ENCODE measurements around the gene PDCL2. TPM values are rescaled to one million over a fixed set of nuclear protein-coding genes. Genes with fewer than 3 reads are reported as not detected.

Gene PDCL2
- total and polyA plus RNA-seq, 2 experiments from 2014 or later = 0.35 to 1.9 TPM

DNA sequence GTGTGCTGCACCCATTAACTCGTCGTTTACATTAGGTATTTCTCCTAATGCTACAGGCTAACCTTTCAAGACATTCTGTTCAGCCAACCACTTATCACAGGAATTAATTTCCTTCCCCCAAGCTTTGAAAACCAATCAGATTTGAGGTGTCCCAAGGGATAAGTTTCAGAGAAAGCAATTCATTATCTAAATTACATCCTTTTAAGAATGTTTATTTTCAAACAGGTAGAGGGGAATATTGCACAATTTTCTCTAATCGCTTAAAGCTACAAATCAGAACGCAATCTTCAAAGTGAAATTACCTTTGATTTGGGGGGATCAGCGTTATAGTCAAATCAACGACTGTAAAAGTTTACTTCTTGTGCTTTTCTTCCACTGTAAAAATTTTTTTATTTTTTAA lies 46.9 kb downstream of the PDCL2 start:
- Histone ChIP-seq H2AFZ (peak overlapping the region; percentile 64; the same call in 1 of the 2 replicates), H3K4me3 (peak overlapping the region; percentile 84), H3K36me3 (ENCODE audit: insufficient read depth) (no peaks in the 10 kb centered on the region), H3K79me2 (replicated peaks; ENCODE audit: insufficient read depth) (peaks cover 53% of the 10 kb centered on the region), H4K20me1 (replicated peaks; ENCODE audit: insufficient read depth) (peaks cover 12% of the 10 kb centered on the region), H3K4me2 (peak overlapping the region; percentile 81), H3F3A (replicated peaks; ENCODE audit: low read depth) (peaks cover 19% of the 10 kb centered on the region), H3K4me1 (ENCODE audit: insufficient read depth) (peaks cover 43% of the 10 kb centered on the region), H3K27me3 (ENCODE audit: insufficient read depth) (no peaks in the 10 kb centered on the region), H3K9me2 (ENCODE audit: insufficient read depth) (no peaks in the 10 kb centered on the region), H3K27ac (ENCODE audit: low read depth) (peak overlapping the region; percentile 92)
- H3K4me3 Mint-ChIP-seq = peak overlapping the region; percentile 95
- H3K36me3 Mint-ChIP-seq (ENCODE audit: low read depth) = peaks cover 3% of the 10 kb centered on the region; the same call in 2 of the 3 replicates
- peaks cover 8% of the 10 kb centered on the region for H3K27me3 Mint-ChIP-seq (ENCODE audit: insufficient read depth, low read depth, poor library complexity)
- peaks cover 56% of the 10 kb centered on the region for H3K4me1 Mint-ChIP-seq
- DNase-seq (ENCODE audit: low spot score) (peak; percentile 46), ATAC-seq (no peak)
- no peaks in the 10 kb centered on the region; the same call in 2 of the 3 replicates for H3K9me3 Mint-ChIP-seq
- H3K27ac Mint-ChIP-seq = 0 out of 2 replicates have a peak overlapping the region, but pooled peaks have one; percentile 44
- TF ChIP-seq, protein P1, sequence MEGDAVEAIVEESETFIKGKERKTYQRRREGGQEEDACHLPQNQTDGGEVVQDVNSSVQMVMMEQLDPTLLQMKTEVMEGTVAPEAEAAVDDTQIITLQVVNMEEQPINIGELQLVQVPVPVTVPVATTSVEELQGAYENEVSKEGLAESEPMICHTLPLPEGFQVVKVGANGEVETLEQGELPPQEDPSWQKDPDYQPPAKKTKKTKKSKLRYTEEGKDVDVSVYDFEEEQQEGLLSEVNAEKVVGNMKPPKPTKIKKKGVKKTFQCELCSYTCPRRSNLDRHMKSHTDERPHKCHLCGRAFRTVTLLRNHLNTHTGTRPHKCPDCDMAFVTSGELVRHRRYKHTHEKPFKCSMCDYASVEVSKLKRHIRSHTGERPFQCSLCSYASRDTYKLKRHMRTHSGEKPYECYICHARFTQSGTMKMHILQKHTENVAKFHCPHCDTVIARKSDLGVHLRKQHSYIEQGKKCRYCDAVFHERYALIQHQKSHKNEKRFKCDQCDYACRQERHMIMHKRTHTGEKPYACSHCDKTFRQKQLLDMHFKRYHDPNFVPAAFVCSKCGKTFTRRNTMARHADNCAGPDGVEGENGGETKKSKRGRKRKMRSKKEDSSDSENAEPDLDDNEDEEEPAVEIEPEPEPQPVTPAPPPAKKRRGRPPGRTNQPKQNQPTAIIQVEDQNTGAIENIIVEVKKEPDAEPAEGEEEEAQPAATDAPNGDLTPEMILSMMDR (conservative IDR thresholded peaks at IDR 0.05; ENCODE audit: low read depth in 2 of 2) = no peak
- TF ChIP-seq, protein P2, sequence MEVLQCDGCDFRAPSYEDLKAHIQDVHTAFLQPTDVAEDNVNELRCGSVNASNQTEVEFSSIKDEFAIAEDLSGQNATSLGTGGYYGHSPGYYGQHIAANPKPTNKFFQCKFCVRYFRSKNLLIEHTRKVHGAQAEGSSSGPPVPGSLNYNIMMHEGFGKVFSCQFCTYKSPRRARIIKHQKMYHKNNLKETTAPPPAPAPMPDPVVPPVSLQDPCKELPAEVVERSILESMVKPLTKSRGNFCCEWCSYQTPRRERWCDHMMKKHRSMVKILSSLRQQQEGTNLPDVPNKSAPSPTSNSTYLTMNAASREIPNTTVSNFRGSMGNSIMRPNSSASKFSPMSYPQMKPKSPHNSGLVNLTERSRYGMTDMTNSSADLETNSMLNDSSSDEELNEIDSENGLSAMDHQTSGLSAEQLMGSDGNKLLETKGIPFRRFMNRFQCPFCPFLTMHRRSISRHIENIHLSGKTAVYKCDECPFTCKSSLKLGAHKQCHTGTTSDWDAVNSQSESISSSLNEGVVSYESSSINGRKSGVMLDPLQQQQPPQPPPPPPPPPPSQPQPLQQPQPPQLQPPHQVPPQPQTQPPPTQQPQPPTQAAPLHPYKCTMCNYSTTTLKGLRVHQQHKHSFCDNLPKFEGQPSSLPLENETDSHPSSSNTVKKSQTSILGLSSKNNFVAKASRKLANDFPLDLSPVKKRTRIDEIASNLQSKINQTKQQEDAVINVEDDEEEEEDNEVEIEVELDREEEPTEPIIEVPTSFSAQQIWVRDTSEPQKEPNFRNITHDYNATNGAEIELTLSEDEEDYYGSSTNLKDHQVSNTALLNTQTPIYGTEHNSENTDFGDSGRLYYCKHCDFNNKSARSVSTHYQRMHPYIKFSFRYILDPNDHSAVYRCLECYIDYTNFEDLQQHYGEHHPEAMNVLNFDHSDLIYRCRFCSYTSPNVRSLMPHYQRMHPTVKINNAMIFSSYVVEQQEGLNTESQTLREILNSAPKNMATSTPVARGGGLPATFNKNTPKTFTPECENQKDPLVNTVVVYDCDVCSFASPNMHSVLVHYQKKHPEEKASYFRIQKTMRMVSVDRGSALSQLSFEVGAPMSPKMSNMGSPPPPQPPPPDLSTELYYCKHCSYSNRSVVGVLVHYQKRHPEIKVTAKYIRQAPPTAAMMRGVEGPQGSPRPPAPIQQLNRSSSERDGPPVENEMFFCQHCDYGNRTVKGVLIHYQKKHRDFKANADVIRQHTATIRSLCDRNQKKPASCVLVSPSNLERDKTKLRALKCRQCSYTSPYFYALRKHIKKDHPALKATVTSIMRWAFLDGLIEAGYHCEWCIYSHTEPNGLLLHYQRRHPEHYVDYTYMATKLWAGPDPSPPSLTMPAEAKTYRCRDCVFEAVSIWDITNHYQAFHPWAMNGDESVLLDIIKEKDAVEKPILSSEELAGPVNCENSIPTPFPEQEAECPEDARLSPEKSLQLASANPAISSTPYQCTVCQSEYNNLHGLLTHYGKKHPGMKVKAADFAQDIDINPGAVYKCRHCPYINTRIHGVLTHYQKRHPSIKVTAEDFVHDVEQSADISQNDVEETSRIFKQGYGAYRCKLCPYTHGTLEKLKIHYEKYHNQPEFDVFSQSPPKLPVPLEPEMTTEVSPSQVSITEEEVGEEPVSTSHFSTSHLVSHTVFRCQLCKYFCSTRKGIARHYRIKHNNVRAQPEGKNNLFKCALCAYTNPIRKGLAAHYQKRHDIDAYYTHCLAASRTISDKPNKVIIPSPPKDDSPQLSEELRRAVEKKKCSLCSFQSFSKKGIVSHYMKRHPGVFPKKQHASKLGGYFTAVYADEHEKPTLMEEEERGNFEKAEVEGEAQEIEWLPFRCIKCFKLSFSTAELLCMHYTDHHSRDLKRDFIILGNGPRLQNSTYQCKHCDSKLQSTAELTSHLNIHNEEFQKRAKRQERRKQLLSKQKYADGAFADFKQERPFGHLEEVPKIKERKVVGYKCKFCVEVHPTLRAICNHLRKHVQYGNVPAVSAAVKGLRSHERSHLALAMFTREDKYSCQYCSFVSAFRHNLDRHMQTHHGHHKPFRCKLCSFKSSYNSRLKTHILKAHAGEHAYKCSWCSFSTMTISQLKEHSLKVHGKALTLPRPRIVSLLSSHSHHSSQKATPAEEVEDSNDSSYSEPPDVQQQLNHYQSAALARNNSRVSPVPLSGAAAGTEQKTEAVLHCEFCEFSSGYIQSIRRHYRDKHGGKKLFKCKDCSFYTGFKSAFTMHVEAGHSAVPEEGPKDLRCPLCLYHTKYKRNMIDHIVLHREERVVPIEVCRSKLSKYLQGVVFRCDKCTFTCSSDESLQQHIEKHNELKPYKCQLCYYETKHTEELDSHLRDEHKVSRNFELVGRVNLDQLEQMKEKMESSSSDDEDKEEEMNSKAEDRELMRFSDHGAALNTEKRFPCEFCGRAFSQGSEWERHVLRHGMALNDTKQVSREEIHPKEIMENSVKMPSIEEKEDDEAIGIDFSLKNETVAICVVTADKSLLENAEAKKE (CRISPR knock-in tag; IDR thresholded peaks at IDR 0.05) = no peak

DNA sequence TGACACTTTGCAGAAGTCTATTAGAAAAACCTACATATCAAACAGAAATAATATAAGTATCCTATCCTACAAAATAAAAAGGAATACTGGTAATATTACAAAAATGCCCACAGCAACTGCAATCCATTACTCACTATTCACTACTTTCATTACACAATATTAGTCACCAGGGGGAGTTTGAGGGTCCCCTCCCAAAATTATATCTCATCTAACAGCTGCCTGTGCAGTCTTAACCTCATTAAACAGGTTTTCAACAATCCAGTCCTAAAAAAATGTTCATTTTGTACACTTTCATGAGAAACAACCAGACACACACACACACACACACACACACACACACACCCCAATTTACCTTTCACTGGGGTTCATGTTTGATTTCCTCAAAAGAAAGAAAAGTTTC lies 48.2 kb downstream of the PDCL2 start:
- H2AFZ ChIP-seq = no peak overlapping the region
- no peaks in the 10 kb centered on the region for H3K9me2 ChIP-seq (ENCODE audit: insufficient read depth)
- ATAC-seq = no peak
- peaks cover 47% of the 10 kb centered on the region for H3K4me1 Mint-ChIP-seq
- no peaks in the 10 kb centered on the region; the same call in 2 of the 3 replicates for H3K9me3 Mint-ChIP-seq
- no peak overlapping the region for H3K4me3 ChIP-seq
- peak overlapping the region; percentile 81 for H3K4me2 ChIP-seq
- peaks cover 19% of the 10 kb centered on the region for H3F3A ChIP-seq (replicated peaks; ENCODE audit: low read depth)
- DNase-seq (ENCODE audit: low spot score) = no peak
- peaks cover 66% of the 10 kb centered on the region for H3K79me2 ChIP-seq (replicated peaks; ENCODE audit: insufficient read depth)
- no peak overlapping the region for H3K27ac Mint-ChIP-seq
- peaks cover 5% of the 10 kb centered on the region; the same call in 2 of the 3 replicates for H3K36me3 Mint-ChIP-seq (ENCODE audit: low read depth)
- peaks cover 12% of the 10 kb centered on the region for H4K20me1 ChIP-seq (replicated peaks; ENCODE audit: insufficient read depth)
- H3K27ac ChIP-seq (ENCODE audit: low read depth) = no peak overlapping the region
- H3K36me3 ChIP-seq (ENCODE audit: insufficient read depth) = no peaks in the 10 kb centered on the region
- no peaks in the 10 kb centered on the region for H3K27me3 ChIP-seq (ENCODE audit: insufficient read depth)
- H3K4me3 Mint-ChIP-seq = peak overlapping the region; percentile 95
- peaks cover 5% of the 10 kb centered on the region for H3K27me3 Mint-ChIP-seq (ENCODE audit: insufficient read depth, low read depth, poor library complexity)
- H3K4me1 ChIP-seq (ENCODE audit: insufficient read depth) = peaks cover 42% of the 10 kb centered on the region
- TF ChIP-seq ZNF331 (CRISPR knock-in tag; IDR thresholded peaks at IDR 0.05; ENCODE audit: low read depth) = no peak
- no peak for TF ChIP-seq EZH2phosphoT487 (IDR thresholded peaks at IDR 0.05; ENCODE audit: unreplicated experiment)

All from GM23338 (cell line).